Skeletal muscle satellite cell (primary cell): ENCODE results near the gene HMMR.
"Not testable (repeated sequence)": the region's sequence is repeated elsewhere in the genome, so short reads cannot be mapped to it uniquely, and the experiment has no call there.

ENCODE experiments used
- H3K27me3 ChIP-seq: 2 replicates; pipeline ENCODE4 v1.7.0; 2013; ENCODE audit warnings: low read length; ENCODE audit not compliant: control insufficient read depth, insufficient read depth
- H3K36me3 ChIP-seq: 2 replicates; pipeline ENCODE4 v1.7.0; 2013; ENCODE audit warnings: mild to moderate bottlenecking, control low read depth, low read length; ENCODE audit not compliant: insufficient read depth
- H3K4me1 ChIP-seq: 2 replicates; pipeline ENCODE4 v1.7.0; 2013; ENCODE audit warnings: low read length; ENCODE audit not compliant: control insufficient read depth, insufficient read depth
- H3K4me2 ChIP-seq: 2 replicates; pipeline ENCODE4 v1.7.0; 2013; ENCODE audit warnings: mild to moderate bottlenecking, low read length
- H3K4me3 ChIP-seq: 2 replicates; pipeline ENCODE4 v1.7.0; 2013; ENCODE audit warnings: low read length
- H3K9ac ChIP-seq: 2 replicates; pipeline ENCODE4 v1.7.0; 2013; ENCODE audit warnings: mild to moderate bottlenecking, low read depth, low read length, moderate library complexity
- H3K9me3 ChIP-seq: replicated peaks from 2 replicates; pipeline ENCODE4 v1.7.0; 2013; ENCODE audit warnings: mild to moderate bottlenecking, control low read depth, low read length

The HMMR gene

DNA sequence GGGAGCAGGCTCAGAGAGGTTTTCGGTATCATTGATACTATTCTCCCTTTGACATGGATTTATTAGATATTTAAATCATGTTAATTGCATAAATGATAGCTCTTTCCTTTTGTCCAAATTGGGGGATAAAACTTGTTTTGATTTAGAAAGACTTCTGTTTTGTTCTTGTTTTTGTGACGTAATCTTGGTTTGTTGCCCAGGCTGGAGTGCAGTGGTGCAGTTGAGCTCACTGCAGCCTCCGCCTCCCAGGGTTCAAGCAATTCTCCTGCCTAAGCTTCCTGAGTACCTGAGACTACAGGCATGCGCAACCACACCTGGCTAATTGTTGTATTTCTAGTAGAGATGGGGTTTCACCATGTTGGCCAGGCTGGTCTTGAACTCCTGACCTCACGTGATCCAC, 52.1 kb downstream of the HMMR start:
- Histone ChIP-seq H3K9me3 (no peaks in the 10 kb centered on the region), H3K4me1 (peaks cover 29% of the 10 kb centered on the region), H3K4me2 (no peak overlapping the region), H3K27me3 (no peaks in the 10 kb centered on the region), H3K36me3 (peaks cover 52% of the 10 kb centered on the region), H3K9ac (no peak overlapping the region), H3K4me3 (no peak overlapping the region)

GRCh38 chr5:163525096-163525495, 64.7 kb downstream of the HMMR start:
- no peaks in the 10 kb centered on the region for H3K4me1 ChIP-seq
- no peaks in the 10 kb centered on the region for H3K9me3 ChIP-seq
- H3K4me3 ChIP-seq: no peak overlapping the region
- no peak overlapping the region for H3K4me2 ChIP-seq
- H3K27me3 ChIP-seq: no peaks in the 10 kb centered on the region
- H3K9ac ChIP-seq: no peak overlapping the region
- peaks cover 5% of the 10 kb centered on the region for H3K36me3 ChIP-seq

- Histone ChIP-seq H3K9me3 (no peaks in the 10 kb centered on the region), H3K4me3 (no peak overlapping the region), H3K9ac (no peak overlapping the region), H3K4me2 (no peak overlapping the region), H3K4me1 (no peaks in the 10 kb centered on the region), H3K36me3 (no peaks in the 10 kb centered on the region), H3K27me3 (peaks cover 7% of the 10 kb centered on the region)
Observed at GRCh38 chr5:163529698-163530097, 69.3 kb downstream of the HMMR start.

GRCh38 chr5:163531272-163531671, 70.8 kb downstream of the HMMR start:
- Histone ChIP-seq H3K4me1 (no peaks in the 10 kb centered on the region), H3K4me3 (no peak overlapping the region), H3K4me2 (no peak overlapping the region), H3K9me3 (no peaks in the 10 kb centered on the region), H3K36me3 (no peaks in the 10 kb centered on the region), H3K27me3 (peaks cover 7% of the 10 kb centered on the region), H3K9ac (no peak overlapping the region)

- Histone ChIP-seq H3K36me3 (no peaks in the 10 kb centered on the region), H3K4me2 (no peak overlapping the region), H3K4me1 (no peaks in the 10 kb centered on the region), H3K9ac (no peak overlapping the region), H3K27me3 (peaks cover 7% of the 10 kb centered on the region), H3K4me3 (no peak overlapping the region), H3K9me3 (no peaks in the 10 kb centered on the region)
Observed at GRCh38 chr5:163532171-163533084, 72.0 kb downstream of the HMMR start.

GRCh38 chr5:163533223-163533622, 72.8 kb downstream of the HMMR start:
- no peak overlapping the region for H3K4me3 ChIP-seq
- no peak overlapping the region for H3K4me2 ChIP-seq
- H3K4me1 ChIP-seq: no peaks in the 10 kb centered on the region

DNA sequence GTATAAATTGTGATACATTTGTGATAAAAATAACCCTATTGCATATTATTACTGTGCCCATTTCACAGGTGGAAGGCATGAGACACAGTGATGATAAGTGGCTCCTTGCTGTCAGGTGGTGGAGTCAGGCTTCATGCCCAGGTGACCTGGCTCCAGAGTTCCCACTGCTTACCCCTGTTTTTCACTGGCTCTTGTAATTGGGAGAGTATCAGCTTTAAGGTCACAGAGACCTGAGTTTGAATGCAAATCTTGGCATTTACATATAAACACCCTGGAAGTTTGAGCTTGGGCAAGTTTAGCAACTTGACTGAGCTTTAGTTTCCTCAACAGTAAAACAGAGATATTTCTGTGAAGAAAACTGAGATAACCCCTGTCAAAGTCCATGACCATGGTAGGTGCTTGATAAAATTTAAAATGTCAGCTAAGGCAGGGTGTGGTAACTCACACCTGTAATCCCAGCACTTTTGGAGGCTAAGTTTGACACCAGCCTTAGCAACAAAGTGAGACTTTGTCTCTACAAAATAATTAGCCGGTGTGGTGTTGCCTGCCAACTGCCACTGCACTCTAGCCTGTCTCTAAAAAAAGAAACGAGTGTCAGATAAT, 74.2 kb downstream of the HMMR start:
- Histone ChIP-seq H3K27me3 (peaks cover 7% of the 10 kb centered on the region), H3K9ac (no peak overlapping the region), H3K4me1 (no peaks in the 10 kb centered on the region), H3K4me3 (no peak overlapping the region), H3K4me2 (no peak overlapping the region), H3K9me3 (no peaks in the 10 kb centered on the region), H3K36me3 (no peaks in the 10 kb centered on the region)

More at GRCh38 chr5:163533223-163533622, 72.8 kb downstream of the HMMR start:
- Histone ChIP-seq H3K27me3 (peaks cover 7% of the 10 kb centered on the region), H3K9me3 (no peaks in the 10 kb centered on the region), H3K9ac (no peak overlapping the region), H3K36me3 (no peaks in the 10 kb centered on the region)

GRCh38 chr5:163535290-163535689, 74.9 kb downstream of the HMMR start:
- no peak overlapping the region for H3K4me2 ChIP-seq
- H3K36me3 ChIP-seq: no peaks in the 10 kb centered on the region
- H3K27me3 ChIP-seq: peaks cover 7% of the 10 kb centered on the region
- H3K9ac ChIP-seq: no peak overlapping the region
- no peak overlapping the region for H3K4me3 ChIP-seq
- H3K4me1 ChIP-seq: no peaks in the 10 kb centered on the region
- no peaks in the 10 kb centered on the region for H3K9me3 ChIP-seq

- H3K4me2 ChIP-seq, H3K36me3 ChIP-seq, H3K9me3 ChIP-seq, H3K27me3 ChIP-seq, H3K4me1 ChIP-seq, H3K4me3 ChIP-seq, H3K9ac ChIP-seq: not testable (repeated sequence)
Observed at GRCh38 chr5:163536442-163536841, 76.0 kb downstream of the HMMR start.

DNA sequence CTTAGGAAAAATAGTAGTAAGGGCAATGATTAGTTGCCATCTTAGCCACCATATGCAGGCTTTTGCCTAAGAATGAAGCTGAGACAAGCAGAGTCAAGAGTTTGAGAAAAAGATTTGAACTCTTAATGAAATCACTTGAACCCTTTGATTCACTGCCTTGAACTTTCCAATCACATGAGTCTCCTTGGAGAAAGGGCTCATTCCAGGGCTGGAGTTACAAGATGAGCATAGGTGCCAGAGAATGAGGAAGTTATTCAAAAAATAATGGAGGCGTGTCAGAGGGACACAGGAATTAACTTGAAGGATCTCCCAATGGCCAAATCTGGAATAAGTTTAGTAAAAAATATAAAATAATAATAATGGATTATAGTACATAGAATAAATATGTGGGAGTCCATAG, 80.3 kb downstream of the HMMR start:
- H3K27me3 ChIP-seq: peaks cover 14% of the 10 kb centered on the region
- H3K9me3 ChIP-seq: no peaks in the 10 kb centered on the region

More for the DNA sequence above, 80.3 kb downstream of the HMMR start:
- H3K36me3 ChIP-seq: no peaks in the 10 kb centered on the region
- no peak overlapping the region for H3K9ac ChIP-seq
- H3K4me1 ChIP-seq: no peaks in the 10 kb centered on the region
- no peak overlapping the region for H3K4me2 ChIP-seq
- H3K4me3 ChIP-seq: no peak overlapping the region
